NCI-H2196 (cell line): ENCODE results near the gene ITGA2.

Experiments used
- DNase-seq: peaks from one replicate; lab custom pipeline; 2025; ENCODE audit not compliant: unreplicated experiment; lab: John Stamatoyannopoulos, UW

ITGA2 gene

GRCh38 chr5:53017383-53017782 is 28.2 kb downstream of the ITGA2 start:
- DNase-seq = no peak

GRCh38 chr5:53017794-53018391 is 28.7 kb downstream of the ITGA2 start:
- no peak for DNase-seq

GRCh38 chr5:53019320-53019719 is 30.2 kb downstream of the ITGA2 start:
- no peak for DNase-seq

- no peak for DNase-seq
Observed at GRCh38 chr5:53022930-53023511, 33.9 kb downstream of the ITGA2 start.

GRCh38 chr5:53023969-53024368 is 34.8 kb downstream of the ITGA2 start:
- DNase-seq = no peak

- no peak for DNase-seq
Observed at GRCh38 chr5:53024535-53024934, 35.4 kb downstream of the ITGA2 start.

GRCh38 chr5:53025487-53025886 is 36.3 kb downstream of the ITGA2 start:
- no peak for DNase-seq

- DNase-seq = no peak
Observed at GRCh38 chr5:53027913-53028312, 38.8 kb downstream of the ITGA2 start.

- DNase-seq = no peak
Observed at GRCh38 chr5:53029608-53030007, 40.5 kb downstream of the ITGA2 start.

GRCh38 chr5:53030893-53031292 is 41.7 kb downstream of the ITGA2 start:
- DNase-seq = no peak

GRCh38 chr5:53031695-53032096 is 42.5 kb downstream of the ITGA2 start:
- no peak for DNase-seq

- no peak for DNase-seq
Observed at GRCh38 chr5:53032188-53032587, 43.0 kb downstream of the ITGA2 start.

GRCh38 chr5:53034832-53035231 is 45.7 kb downstream of the ITGA2 start:
- no peak for DNase-seq

GRCh38 chr5:53035868-53036381 is 46.8 kb downstream of the ITGA2 start:
- no peak for DNase-seq

- no peak for DNase-seq
Observed at GRCh38 chr5:53037141-53037859, 48.1 kb downstream of the ITGA2 start.

GRCh38 chr5:53038196-53038847 is 49.2 kb downstream of the ITGA2 start:
- no peak for DNase-seq

GRCh38 chr5:53039855-53040254 is 50.7 kb downstream of the ITGA2 start:
- DNase-seq = no peak

- DNase-seq = no peak
Observed at GRCh38 chr5:53041071-53041692, 52.0 kb downstream of the ITGA2 start.

- DNase-seq = no peak
Observed at GRCh38 chr5:53041740-53042139, 52.6 kb downstream of the ITGA2 start.

- DNase-seq = no peak
Observed at GRCh38 chr5:53045263-53045662, 56.1 kb downstream of the ITGA2 start.

GRCh38 chr5:53048248-53048647 is 59.1 kb downstream of the ITGA2 start:
- DNase-seq = no peak
